ENCODE results near the gene SELE. TPM values are rescaled to one million over a fixed set of nuclear protein-coding genes. Genes with fewer than 3 reads are reported as not detected.

Gene SELE
- total RNA-seq, 1 experiment from 2014 or later: not detected

DNA sequence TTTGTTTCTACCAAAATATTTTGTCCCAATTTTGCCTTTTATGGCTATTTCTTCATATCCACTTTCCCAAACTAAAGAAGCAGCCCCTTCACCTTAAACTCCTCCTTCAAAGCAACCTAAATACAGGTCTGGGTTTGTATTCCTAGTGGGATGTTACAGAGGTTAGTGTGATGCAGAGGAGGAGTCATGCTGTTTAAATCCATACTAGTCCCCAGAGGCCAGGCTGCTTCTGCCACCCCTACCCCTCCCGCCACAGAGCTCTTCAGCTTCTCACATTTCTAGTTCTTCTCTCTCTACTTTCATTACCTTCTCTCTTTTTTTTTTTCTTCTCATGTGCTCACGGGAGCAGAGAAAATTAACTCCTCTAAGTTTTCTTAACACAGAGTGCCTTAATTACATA lies 51.8 kb downstream of the SELE start:
- intact Hi-C loops (cut with micrococcal nuclease; ENCODE audit: unreplicated experiment): no loop called here
- no TSS peak for BruUV-seq (replicated peaks)
- POLR2A ChIA-PET: no interaction called here
- no peaks in the 10 kb centered on the region for H3K9me3 ChIP-seq
- Mint-ChIP-seq H3K27me3 (ENCODE audit: insufficient read depth, unreplicated experiment) (peaks cover 8% of the 10 kb centered on the region), H3K36me3 (ENCODE audit: insufficient read depth, unreplicated experiment) (no peaks in the 10 kb centered on the region), H3K9me3 (ENCODE audit: unreplicated experiment) (no peaks in the 10 kb centered on the region), H3K4me1 (ENCODE audit: low read depth, unreplicated experiment) (no peaks in the 10 kb centered on the region), H3K4me3 (ENCODE audit: unreplicated experiment) (no peak overlapping the region), H3K27ac (ENCODE audit: unreplicated experiment) (no peak overlapping the region)
- CTCF ChIA-PET: no interaction called here
- no peaks in the 10 kb centered on the region for H3K36me3 ChIP-seq (ENCODE audit: control insufficient read depth, insufficient read depth, low read length)
- DNase-seq: no peak
- H3K4me3 ChIP-seq (ENCODE audit: low read depth, low read length): no peak overlapping the region
- 0 out of 2 replicates have a peak, but pooled peaks cover 4% of the 10 kb centered on the region for H3K4me1 ChIP-seq
- no peaks in the 10 kb centered on the region for H3K27me3 ChIP-seq (replicated peaks; ENCODE audit: control insufficient read depth, insufficient read depth, low read length)
- TF ChIP-seq, protein P1, sequence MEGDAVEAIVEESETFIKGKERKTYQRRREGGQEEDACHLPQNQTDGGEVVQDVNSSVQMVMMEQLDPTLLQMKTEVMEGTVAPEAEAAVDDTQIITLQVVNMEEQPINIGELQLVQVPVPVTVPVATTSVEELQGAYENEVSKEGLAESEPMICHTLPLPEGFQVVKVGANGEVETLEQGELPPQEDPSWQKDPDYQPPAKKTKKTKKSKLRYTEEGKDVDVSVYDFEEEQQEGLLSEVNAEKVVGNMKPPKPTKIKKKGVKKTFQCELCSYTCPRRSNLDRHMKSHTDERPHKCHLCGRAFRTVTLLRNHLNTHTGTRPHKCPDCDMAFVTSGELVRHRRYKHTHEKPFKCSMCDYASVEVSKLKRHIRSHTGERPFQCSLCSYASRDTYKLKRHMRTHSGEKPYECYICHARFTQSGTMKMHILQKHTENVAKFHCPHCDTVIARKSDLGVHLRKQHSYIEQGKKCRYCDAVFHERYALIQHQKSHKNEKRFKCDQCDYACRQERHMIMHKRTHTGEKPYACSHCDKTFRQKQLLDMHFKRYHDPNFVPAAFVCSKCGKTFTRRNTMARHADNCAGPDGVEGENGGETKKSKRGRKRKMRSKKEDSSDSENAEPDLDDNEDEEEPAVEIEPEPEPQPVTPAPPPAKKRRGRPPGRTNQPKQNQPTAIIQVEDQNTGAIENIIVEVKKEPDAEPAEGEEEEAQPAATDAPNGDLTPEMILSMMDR (IDR thresholded peaks at IDR 0.05; ENCODE audit: insufficient read depth in 1 of 2, low read depth in 1 of 2, low read length in 1 of 2, severe bottlenecking in 1 of 2, unreplicated experiment in 1 of 2): no peak

DNA sequence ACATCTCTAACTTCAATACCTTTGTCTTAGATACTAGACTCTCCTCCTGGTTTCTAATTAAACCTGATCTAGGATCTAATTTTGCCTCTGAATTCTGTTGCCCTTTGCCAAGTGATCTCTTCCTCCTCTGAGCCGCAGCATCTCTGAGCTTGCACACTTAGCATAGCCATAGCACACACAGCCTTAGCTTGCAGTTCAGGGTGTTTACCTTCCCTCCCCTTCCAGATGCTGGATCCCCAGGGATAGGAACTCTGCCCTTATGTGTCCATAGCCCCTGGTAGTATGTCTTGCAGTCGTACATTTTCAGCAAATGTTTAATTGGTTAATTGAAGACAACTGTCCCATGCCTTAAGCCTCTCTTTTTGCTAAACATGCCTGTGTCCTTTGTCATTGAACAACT lies 52.7 kb downstream of the SELE start:
- no peak overlapping the region for H3K4me3 Mint-ChIP-seq (ENCODE audit: unreplicated experiment)
- DNase-seq: no peak
- TF ChIP-seq, protein P1 (IDR thresholded peaks at IDR 0.05; ENCODE audit: insufficient read depth in 1 of 2, low read depth in 1 of 2, low read length in 1 of 2, severe bottlenecking in 1 of 2, unreplicated experiment in 1 of 2): no peak
- ChIA-PET POLR2A (no interaction called here), CTCF (no interaction called here)
- peaks cover 12% of the 10 kb centered on the region for H3K27me3 Mint-ChIP-seq (ENCODE audit: insufficient read depth, unreplicated experiment)
- H3K4me1 ChIP-seq: 0 out of 2 replicates have a peak, but pooled peaks cover 4% of the 10 kb centered on the region
- H3K36me3 Mint-ChIP-seq (ENCODE audit: insufficient read depth, unreplicated experiment): no peaks in the 10 kb centered on the region
- no peaks in the 10 kb centered on the region for H3K9me3 Mint-ChIP-seq (ENCODE audit: unreplicated experiment)
- H3K4me3 ChIP-seq (ENCODE audit: low read depth, low read length): no peak overlapping the region
- no peak overlapping the region for H3K27ac Mint-ChIP-seq (ENCODE audit: unreplicated experiment)
- intact Hi-C loops (cut with micrococcal nuclease; ENCODE audit: unreplicated experiment): no loop called here
- no peaks in the 10 kb centered on the region for H3K9me3 ChIP-seq
- H3K4me1 Mint-ChIP-seq (ENCODE audit: low read depth, unreplicated experiment): no peaks in the 10 kb centered on the region
- BruUV-seq (replicated peaks): no TSS peak
- no peaks in the 10 kb centered on the region for H3K36me3 ChIP-seq (ENCODE audit: control insufficient read depth, insufficient read depth, low read length)
- H3K27me3 ChIP-seq (replicated peaks; ENCODE audit: control insufficient read depth, insufficient read depth, low read length): no peaks in the 10 kb centered on the region

DNA sequence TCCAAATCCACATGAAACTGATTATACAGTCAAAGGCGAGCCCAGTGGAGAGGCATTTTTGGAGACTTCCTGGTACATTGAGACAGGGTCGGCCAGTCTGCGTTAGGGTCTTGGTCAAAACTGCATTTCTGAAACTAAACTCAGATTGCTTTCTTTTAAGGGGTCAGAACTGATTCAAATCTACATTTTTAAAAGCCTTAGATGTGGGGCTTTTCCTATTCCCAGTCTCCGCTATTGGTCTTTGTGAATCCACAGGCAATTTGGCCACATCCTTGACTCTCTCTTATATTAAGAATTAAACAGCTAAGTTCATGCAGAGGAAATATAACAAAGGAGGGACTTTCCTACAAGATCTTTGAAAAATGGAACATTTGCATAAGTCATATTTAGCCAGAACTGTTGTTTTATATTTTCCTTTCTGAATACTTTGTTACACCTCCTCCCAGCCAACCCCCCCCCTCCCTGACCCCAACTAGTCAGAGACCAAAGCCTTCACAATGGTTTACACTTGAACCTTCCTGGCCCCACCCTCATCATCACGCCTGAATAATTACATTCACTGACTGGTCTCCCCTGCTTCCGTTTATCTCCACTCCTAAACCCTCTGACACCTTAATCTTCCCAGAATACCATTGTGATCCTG lies 53.4 kb downstream of the SELE start:
- H3K9me3 ChIP-seq: no peaks in the 10 kb centered on the region
- H3K27me3 ChIP-seq (replicated peaks; ENCODE audit: control insufficient read depth, insufficient read depth, low read length): no peaks in the 10 kb centered on the region
- no peak overlapping the region for H3K4me3 ChIP-seq (ENCODE audit: low read depth, low read length)
- ChIA-PET POLR2A (no interaction called here), CTCF (no interaction called here)
- intact Hi-C loops (cut with micrococcal nuclease; ENCODE audit: unreplicated experiment): no loop called here
- no peak for DNase-seq
- Mint-ChIP-seq H3K4me3 (ENCODE audit: unreplicated experiment) (no peak overlapping the region), H3K36me3 (ENCODE audit: insufficient read depth, unreplicated experiment) (no peaks in the 10 kb centered on the region), H3K27me3 (ENCODE audit: insufficient read depth, unreplicated experiment) (peaks cover 12% of the 10 kb centered on the region), H3K4me1 (ENCODE audit: low read depth, unreplicated experiment) (no peaks in the 10 kb centered on the region), H3K9me3 (ENCODE audit: unreplicated experiment) (no peaks in the 10 kb centered on the region), H3K27ac (ENCODE audit: unreplicated experiment) (no peak overlapping the region)
- no peaks in the 10 kb centered on the region for H3K36me3 ChIP-seq (ENCODE audit: control insufficient read depth, insufficient read depth, low read length)
- TF ChIP-seq, protein P1 (IDR thresholded peaks at IDR 0.05; ENCODE audit: insufficient read depth in 1 of 2, low read depth in 1 of 2, low read length in 1 of 2, severe bottlenecking in 1 of 2, unreplicated experiment in 1 of 2): no peak
- no TSS peak for BruUV-seq (replicated peaks)
- 0 out of 2 replicates have a peak, but pooled peaks cover 4% of the 10 kb centered on the region for H3K4me1 ChIP-seq

Measured in Caco-2 (cell line).